ENCODE results near the gene CPNE1. TPM values are rescaled to one million over a fixed set of nuclear protein-coding genes. Genes with fewer than 3 reads are reported as not detected.
A peak's percentile ranks its signal among the peaks of the same experiment; 100 is the strongest.
"Not testable (repeated sequence)": the region's sequence is repeated elsewhere in the genome, so short reads cannot be mapped to it uniquely, and the experiment has no call there.

Gene CPNE1
- total RNA-seq, 1 donor from 2014 or later: 22.5 TPM

DNA sequence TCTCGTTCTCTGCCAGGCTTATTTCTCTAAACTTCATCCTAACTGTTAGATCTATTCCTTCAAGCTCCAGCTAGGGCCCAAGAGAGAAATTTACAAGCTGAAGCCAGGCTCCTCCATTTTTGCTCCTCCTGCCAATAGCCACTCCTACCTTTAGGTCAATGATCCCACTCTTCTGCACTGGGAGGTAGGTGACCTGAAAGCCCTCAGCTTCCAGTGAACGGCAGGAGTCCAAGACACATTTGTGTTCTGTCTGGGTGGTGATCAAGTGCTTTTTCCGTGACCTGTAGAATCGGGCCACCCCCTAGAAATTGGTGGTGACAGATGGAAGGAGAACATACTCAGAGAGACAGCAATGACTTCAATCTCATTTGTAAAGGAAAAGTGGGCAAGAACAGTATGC, 25.6 kb upstream of the CPNE1 start:
- H3K4me3 ChIP-seq (ENCODE audit: low read depth, low read length): no peak overlapping the region
- TF ChIP-seq, protein P1, sequence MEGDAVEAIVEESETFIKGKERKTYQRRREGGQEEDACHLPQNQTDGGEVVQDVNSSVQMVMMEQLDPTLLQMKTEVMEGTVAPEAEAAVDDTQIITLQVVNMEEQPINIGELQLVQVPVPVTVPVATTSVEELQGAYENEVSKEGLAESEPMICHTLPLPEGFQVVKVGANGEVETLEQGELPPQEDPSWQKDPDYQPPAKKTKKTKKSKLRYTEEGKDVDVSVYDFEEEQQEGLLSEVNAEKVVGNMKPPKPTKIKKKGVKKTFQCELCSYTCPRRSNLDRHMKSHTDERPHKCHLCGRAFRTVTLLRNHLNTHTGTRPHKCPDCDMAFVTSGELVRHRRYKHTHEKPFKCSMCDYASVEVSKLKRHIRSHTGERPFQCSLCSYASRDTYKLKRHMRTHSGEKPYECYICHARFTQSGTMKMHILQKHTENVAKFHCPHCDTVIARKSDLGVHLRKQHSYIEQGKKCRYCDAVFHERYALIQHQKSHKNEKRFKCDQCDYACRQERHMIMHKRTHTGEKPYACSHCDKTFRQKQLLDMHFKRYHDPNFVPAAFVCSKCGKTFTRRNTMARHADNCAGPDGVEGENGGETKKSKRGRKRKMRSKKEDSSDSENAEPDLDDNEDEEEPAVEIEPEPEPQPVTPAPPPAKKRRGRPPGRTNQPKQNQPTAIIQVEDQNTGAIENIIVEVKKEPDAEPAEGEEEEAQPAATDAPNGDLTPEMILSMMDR (conservative IDR thresholded peaks at IDR 0.05; ENCODE audit: low read depth, low read length): no peak
- no peak for DNase-seq (ENCODE audit: low read depth)

DNA sequence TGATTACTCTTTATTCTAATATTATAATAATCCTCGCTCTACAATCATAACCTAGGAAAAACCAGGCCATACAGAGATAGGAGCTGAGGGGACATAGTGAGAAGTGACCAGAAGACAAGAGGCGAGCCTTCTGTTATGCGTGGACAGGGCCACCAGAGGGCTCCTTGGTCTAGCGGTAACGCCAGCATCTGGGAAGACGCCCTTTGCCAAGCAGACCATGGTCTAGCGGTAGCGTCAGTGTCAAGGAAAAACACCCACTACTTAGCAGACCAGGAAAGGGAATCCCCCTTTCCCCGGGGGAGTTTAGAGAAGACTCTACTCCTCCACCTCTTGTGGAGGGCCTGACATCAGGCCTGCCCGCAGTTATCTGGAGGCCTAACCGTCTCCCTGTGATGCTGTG, 22.2 kb upstream of the CPNE1 start:
- TF ChIP-seq, protein P1 (conservative IDR thresholded peaks at IDR 0.05; ENCODE audit: low read depth, low read length): peak; percentile 26
- not testable (repeated sequence) for DNase-seq (ENCODE audit: low read depth)

DNA sequence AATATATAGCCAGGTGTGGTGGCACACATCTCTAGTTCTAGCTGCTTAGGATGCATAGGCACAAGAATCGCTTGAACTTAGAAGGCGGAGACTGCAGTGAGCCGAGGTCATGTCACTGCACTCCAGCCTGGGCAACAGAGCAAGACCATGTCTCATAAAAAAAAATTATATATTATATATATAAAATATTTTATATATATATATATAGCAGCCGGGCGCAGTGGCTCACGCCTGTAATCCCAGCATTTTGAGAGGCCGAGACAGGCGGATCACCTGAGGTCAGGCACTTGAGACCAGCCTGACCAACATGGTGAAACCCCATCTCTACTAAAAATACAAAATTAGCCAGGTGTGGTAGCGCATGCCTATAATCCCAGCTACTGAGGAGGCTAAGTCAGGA, 20.7 kb upstream of the CPNE1 start:
- not testable (repeated sequence) for DNase-seq (ENCODE audit: low read depth)

More for the DNA sequence above, 22.2 kb upstream of the CPNE1 start:
- not testable (repeated sequence) for H3K4me3 ChIP-seq (ENCODE audit: low read depth, low read length)

DNA sequence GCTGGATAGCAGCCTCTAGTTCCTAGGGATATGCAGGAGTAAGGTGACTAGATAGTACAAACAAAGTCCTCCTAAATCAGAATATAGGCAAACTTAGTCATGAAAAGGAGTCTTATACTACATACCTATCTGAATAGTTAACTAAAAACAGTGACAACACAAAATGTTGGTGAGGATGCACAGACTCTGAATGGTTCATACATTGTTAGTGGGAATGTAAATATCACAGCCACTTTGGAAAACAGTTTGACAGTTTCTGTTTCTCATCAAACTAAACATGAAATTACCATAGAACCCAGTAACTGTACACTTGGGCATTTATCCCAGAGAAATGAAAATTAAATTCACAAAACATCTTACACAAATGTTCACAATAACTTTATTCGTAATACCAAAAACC, 17.3 kb upstream of the CPNE1 start:
- TF ChIP-seq, protein P1 (conservative IDR thresholded peaks at IDR 0.05; ENCODE audit: low read depth, low read length): no peak
- H3K4me3 ChIP-seq (ENCODE audit: low read depth, low read length): no peak overlapping the region
- no peak for DNase-seq (ENCODE audit: low read depth)

More for the DNA sequence above, 20.7 kb upstream of the CPNE1 start:
- not testable (repeated sequence) for H3K4me3 ChIP-seq (ENCODE audit: low read depth, low read length)

DNA sequence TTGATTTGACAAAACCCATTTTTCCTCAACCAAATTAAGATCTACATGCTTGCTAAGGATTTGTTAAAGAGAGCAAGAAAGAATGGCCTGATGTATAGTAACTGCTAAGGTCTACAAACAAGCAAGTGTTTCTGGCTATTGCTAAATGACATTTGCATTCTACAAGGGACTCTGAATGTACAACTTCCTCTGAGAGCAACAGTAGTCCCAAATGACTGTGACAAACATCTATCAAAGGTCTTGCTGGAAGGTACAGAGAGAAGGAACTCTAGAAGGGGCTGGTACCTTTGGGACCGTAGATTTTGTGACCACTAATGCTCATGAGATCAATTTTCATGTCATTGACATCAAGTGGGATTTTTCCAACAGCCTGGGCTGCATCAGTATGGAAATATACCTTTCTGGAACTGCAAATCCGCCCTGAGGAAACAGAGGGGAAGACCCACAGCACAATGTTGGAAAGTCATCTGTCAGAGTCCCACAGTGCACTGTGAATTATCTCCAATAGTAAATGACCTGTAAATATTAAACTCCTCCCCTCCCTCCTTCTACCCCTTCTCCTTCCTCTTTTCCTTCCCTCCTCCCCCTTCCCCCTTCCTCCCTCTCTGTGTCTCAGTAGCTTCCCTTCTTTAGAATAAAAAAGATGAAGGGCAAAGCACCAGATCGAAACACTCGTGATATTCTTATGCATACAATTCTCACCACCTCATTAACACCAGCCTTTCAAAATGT, 15.9 kb upstream of the CPNE1 start:
- TF ChIP-seq, protein P1 (conservative IDR thresholded peaks at IDR 0.05; ENCODE audit: low read depth, low read length): no peak
- H3K4me3 ChIP-seq (ENCODE audit: low read depth, low read length): no peak overlapping the region
- no peak for DNase-seq (ENCODE audit: low read depth)

DNA sequence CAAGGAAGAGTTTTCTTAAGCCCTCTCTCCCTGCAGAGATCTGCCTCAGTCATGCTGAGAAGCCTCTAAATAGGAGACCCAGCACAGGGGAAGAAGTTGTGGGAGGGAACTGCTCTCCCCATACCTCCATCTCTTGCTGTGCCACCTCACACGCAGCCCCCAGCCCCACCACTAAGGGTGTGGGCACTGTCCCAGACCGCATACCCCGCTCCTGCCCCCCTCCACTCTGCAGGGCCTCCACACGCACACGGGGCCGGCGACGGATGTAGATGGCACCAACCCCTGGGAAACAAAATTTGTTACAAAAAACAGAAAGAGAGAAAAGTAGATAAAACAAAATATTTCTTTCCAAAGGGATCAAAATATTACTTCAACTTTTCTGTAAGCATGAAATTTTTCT, 10.2 kb upstream of the CPNE1 start:
- no peak for DNase-seq (ENCODE audit: low read depth)
- TF ChIP-seq, protein P1 (conservative IDR thresholded peaks at IDR 0.05; ENCODE audit: low read depth, low read length): no peak
- H3K4me3 ChIP-seq (ENCODE audit: low read depth, low read length): no peak overlapping the region

DNA sequence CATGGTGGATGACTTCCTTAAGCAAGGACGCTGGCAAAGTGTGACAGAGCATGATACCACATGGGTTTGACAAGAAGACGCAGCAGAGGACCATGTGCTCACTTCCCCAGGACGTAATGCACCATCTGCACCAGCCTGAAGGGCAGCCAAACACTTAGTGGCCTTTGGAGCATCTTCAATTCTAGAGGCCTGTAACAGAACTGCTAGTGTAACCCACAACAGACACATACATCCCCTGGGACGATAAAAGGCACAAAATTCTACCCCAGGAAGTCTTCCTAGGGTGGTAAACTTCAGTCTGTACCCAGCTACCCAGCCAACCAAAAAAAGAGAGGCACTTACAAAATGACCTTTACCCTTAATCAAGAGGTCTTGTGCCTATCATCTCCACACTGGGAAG, 9.2 kb upstream of the CPNE1 start:
- H3K4me3 ChIP-seq (ENCODE audit: low read depth, low read length): no peak overlapping the region
- TF ChIP-seq, protein P1 (conservative IDR thresholded peaks at IDR 0.05; ENCODE audit: low read depth, low read length): no peak
- no peak for DNase-seq (ENCODE audit: low read depth)
